Activated CD4-positive, alpha-beta T cell treated with anti-CD3 and anti-CD28 coated beads, Interleukin-10, Interleukin-2, amounts not matched to agents 100 ng/mL and 50 ng/mL, durations not matched to agents 16 hours and 8 hours (primary cell): ENCODE measurements around the gene RHAG.
"Not testable (repeated sequence)": the region's sequence is repeated elsewhere in the genome, so short reads cannot be mapped to it uniquely, and the experiment has no call there.

ENCODE experiments used
- DNase-seq: peaks from one replicate; pipeline ENCODE4 v3.0.0-alpha.2; 2020

RHAG gene

GRCh38 chr6:49636713-49637349 is at the start of gene RHAG:
Gene RHAG (minus strand): TSS chr6:49636839. CDS start chr6:49636812, 27 bp downstream.
- no peak for DNase-seq

- DNase-seq, result no peak
These were observed 40.1 kb upstream of the RHAG start for GRCh38 chr6:49676671-49677281.

- DNase-seq, result no peak
These were observed 39.2 kb upstream of the RHAG start for GRCh38 chr6:49675816-49676215.

GRCh38 chr6:49668083-49668511 is 31.5 kb upstream of the RHAG start:
- DNase-seq, result no peak

- DNase-seq, result no peak
These were observed 30.5 kb upstream of the RHAG start for GRCh38 chr6:49666930-49667757.

GRCh38 chr6:49666480-49666879 is 29.8 kb upstream of the RHAG start:
- no peak for DNase-seq

GRCh38 chr6:49664817-49665216 is 28.2 kb upstream of the RHAG start:
- no peak for DNase-seq

- DNase-seq, result not testable (repeated sequence)
These were observed 27.4 kb upstream of the RHAG start for GRCh38 chr6:49664054-49664453.

- no peak for DNase-seq
These were observed 26.2 kb upstream of the RHAG start for GRCh38 chr6:49662892-49663261.

GRCh38 chr6:49662231-49662891 is 25.7 kb upstream of the RHAG start:
- DNase-seq, result no peak

- DNase-seq, result no peak
These were observed 17.3 kb upstream of the RHAG start for GRCh38 chr6:49653942-49654341.

- no peak for DNase-seq
These were observed 16.8 kb upstream of the RHAG start for GRCh38 chr6:49653438-49653837.

GRCh38 chr6:49651239-49651638 is 14.6 kb upstream of the RHAG start:
- no peak for DNase-seq

GRCh38 chr6:49649988-49650387 is 13.3 kb upstream of the RHAG start:
- DNase-seq, result no peak

GRCh38 chr6:49648036-49648435 is 11.4 kb upstream of the RHAG start:
- DNase-seq, result no peak

- DNase-seq, result no peak
These were observed 10.8 kb upstream of the RHAG start for GRCh38 chr6:49647476-49647875.

- DNase-seq, result no peak
These were observed 10.3 kb upstream of the RHAG start for GRCh38 chr6:49646942-49647341.

- no peak for DNase-seq
These were observed 9.6 kb upstream of the RHAG start for GRCh38 chr6:49646130-49646824.

GRCh38 chr6:49645139-49645538 is 8.5 kb upstream of the RHAG start:
- no peak for DNase-seq

GRCh38 chr6:49639177-49639817 is 2.7 kb upstream of the RHAG start:
- DNase-seq, result no peak

GRCh38 chr6:49637350-49637731 is 702 bp upstream of the RHAG start:
- no peak for DNase-seq

GRCh38 chr6:49635978-49636712 is 494 bp downstream of the RHAG start:
- no peak for DNase-seq
